NB4 (cell line): ENCODE measurements around the gene HLCS.

Source experiments
- MAX ChIP-seq: IDR thresholded peaks from 2 replicates; pipeline ENCODE4 v1.6.1; 2011; ENCODE audit warnings: low read depth, low read length
- MYC ChIP-seq: IDR thresholded peaks from 2 replicates; pipeline ENCODE4 v1.6.1; 2011; ENCODE audit warnings: low read depth, low read length
- POLR2A ChIP-seq: IDR thresholded peaks from 2 replicates; pipeline ENCODE4 v1.6.1; 2011; ENCODE audit warnings: mild to moderate bottlenecking; ENCODE audit not compliant: insufficient read length; ENCODE audit errors: extremely low read depth
- TF ChIP-seq, protein P1 (sequence below): IDR thresholded peaks from one replicate; pipeline ENCODE4 v1.5.1; 2012; ENCODE audit warnings: low read depth, low read length

GRCh38 chr21:36846631-36847030, 119.8 kb downstream of the HLCS start:
- TF ChIP-seq, protein P1, sequence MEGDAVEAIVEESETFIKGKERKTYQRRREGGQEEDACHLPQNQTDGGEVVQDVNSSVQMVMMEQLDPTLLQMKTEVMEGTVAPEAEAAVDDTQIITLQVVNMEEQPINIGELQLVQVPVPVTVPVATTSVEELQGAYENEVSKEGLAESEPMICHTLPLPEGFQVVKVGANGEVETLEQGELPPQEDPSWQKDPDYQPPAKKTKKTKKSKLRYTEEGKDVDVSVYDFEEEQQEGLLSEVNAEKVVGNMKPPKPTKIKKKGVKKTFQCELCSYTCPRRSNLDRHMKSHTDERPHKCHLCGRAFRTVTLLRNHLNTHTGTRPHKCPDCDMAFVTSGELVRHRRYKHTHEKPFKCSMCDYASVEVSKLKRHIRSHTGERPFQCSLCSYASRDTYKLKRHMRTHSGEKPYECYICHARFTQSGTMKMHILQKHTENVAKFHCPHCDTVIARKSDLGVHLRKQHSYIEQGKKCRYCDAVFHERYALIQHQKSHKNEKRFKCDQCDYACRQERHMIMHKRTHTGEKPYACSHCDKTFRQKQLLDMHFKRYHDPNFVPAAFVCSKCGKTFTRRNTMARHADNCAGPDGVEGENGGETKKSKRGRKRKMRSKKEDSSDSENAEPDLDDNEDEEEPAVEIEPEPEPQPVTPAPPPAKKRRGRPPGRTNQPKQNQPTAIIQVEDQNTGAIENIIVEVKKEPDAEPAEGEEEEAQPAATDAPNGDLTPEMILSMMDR: no peak
- no peak for TF ChIP-seq POLR2A
- no peak for TF ChIP-seq MAX
- TF ChIP-seq MYC: no peak
